22Rv1 (cell line): Measurements from ENCODE around the gene MEDAG.

Source experiments
- CTCF ChIP-seq: fragments of 450-650 bp; IDR thresholded peaks from 2 replicates; pipeline ENCODE4 v1.5.1; 2017; ENCODE audit warnings: mild to moderate bottlenecking
- ZFX ChIP-seq: fragments of 450-650 bp; IDR thresholded peaks from 2 replicates; pipeline ENCODE4 v1.6.1; 2017; ENCODE audit warnings: antibody characterized with exemption, borderline replicate concordance

GRCh38 chr13:30863231-30863630 is 42.8 kb upstream of the MEDAG start:
- no peak for TF ChIP-seq CTCF
- no peak for TF ChIP-seq ZFX
